IMR-90 (cell line): Measurements from ENCODE around the gene SLC5A3. TPM values are rescaled to one million over a fixed set of nuclear protein-coding genes. Genes with fewer than 3 reads are reported as not detected.

Source experiments
- ATAC-seq: fragments of 200-7000 bp; cut with Tn5 transposase; 2 replicates; pipeline ENCODE4 v1.9.1; 2020; ENCODE audit warnings: low read depth, mild to moderate bottlenecking, moderate library complexity
- BruUV-seq: library from RNA; stranded (reverse); fragments of 400-500 nt; replicated peaks from 2 replicates; lab custom pipeline; 2021; lab: Mats Ljungman, UMichigan
- CTCF ChIA-PET: fragments of 300-600 bp; formaldehyde crosslinking; extraction: SDS; loops from one replicate; lab custom pipeline; 2021; ENCODE audit warnings: antibody characterized with exemption; lab: Yijun Ruan, JAX
- POLR2A ChIA-PET: fragments of 300-600 bp; sonication (Branson Sonifier 250); formaldehyde crosslinking; loops from one replicate; lab custom pipeline; 2022; ENCODE audit warnings: antibody characterized with exemption; ENCODE audit not compliant: unreplicated experiment; lab: Charles Lee
- DNase-seq: peaks from one replicate; pipeline ENCODE4 v3.0.0; 2013
- H2AFZ ChIP-seq: replicated peaks from 2 replicates; pipeline ENCODE3; 2013; ENCODE audit warnings: low read length, mild to moderate bottlenecking; ENCODE audit not compliant: poor library complexity
- H2AK5ac ChIP-seq: 2 replicates; pipeline ENCODE4 v1.6.1; 2013; ENCODE audit warnings: low read depth, low read length, inconsistent platforms
- H2AK9ac ChIP-seq: replicated peaks from 2 replicates; pipeline ENCODE3; 2013; ENCODE audit warnings: mild to moderate bottlenecking, low read depth, low read length, moderate library complexity; ENCODE audit not compliant: poor library complexity
- H2BK120ac ChIP-seq: 2 replicates; pipeline ENCODE4 v1.6.1; 2013; ENCODE audit warnings: low read depth, low read length, inconsistent platforms
- H2BK15ac ChIP-seq: 3 replicates; pipeline ENCODE4 v1.6.1; 2013; ENCODE audit warnings: low read depth, low read length, inconsistent platforms
- H2BK20ac ChIP-seq: 2 replicates; pipeline ENCODE4 v1.6.1; 2013; ENCODE audit warnings: low read depth, mild to moderate bottlenecking, inconsistent platforms, low read length, moderate library complexity
- H2BK5ac ChIP-seq: 2 replicates; pipeline ENCODE4 v1.6.1; 2013; ENCODE audit warnings: mild to moderate bottlenecking, low read depth, low read length, inconsistent platforms; ENCODE audit not compliant: poor library complexity, severe bottlenecking
- H3K14ac ChIP-seq: replicated peaks from 2 replicates; pipeline ENCODE4 v1.6.1; 2013; ENCODE audit warnings: low read depth, low read length, inconsistent platforms
- H3K18ac ChIP-seq: 2 replicates; pipeline ENCODE4 v1.6.1; 2013; ENCODE audit warnings: low read depth, low read length, control low read depth
- H3K23ac ChIP-seq: 2 replicates; pipeline ENCODE4 v1.6.1; 2013; ENCODE audit warnings: low read depth, low read length, inconsistent platforms
- H3K27ac ChIP-seq: 2 replicates; pipeline ENCODE4 v1.5.1; 2013; ENCODE audit warnings: mild to moderate bottlenecking, control low read depth, low read length; ENCODE audit not compliant: insufficient read depth
- H3K27me3 ChIP-seq: 2 replicates; pipeline ENCODE4 v1.6.1; 2013; ENCODE audit warnings: low read length; ENCODE audit not compliant: control insufficient read depth, insufficient read depth
- H3K36me3 ChIP-seq: 2 replicates; pipeline ENCODE4 v1.6.1; 2013; ENCODE audit warnings: low read length, mixed read lengths; ENCODE audit not compliant: control insufficient read depth, insufficient read depth
- H3K4ac ChIP-seq: 2 replicates; pipeline ENCODE4 v1.6.1; 2013; ENCODE audit warnings: low read depth, low read length, inconsistent platforms
- H3K4me1 ChIP-seq: 2 replicates; pipeline ENCODE4 v1.6.1; 2013; ENCODE audit warnings: low read length, mixed read lengths; ENCODE audit not compliant: control insufficient read depth, insufficient read depth
- H3K4me2 ChIP-seq: 2 replicates; pipeline ENCODE4 v1.6.1; 2013; ENCODE audit warnings: low read depth, mild to moderate bottlenecking, control low read depth, low read length, moderate library complexity
- H3K4me3 ChIP-seq: 2 replicates; pipeline ENCODE4 v1.5.1; 2013; ENCODE audit warnings: low read depth, mild to moderate bottlenecking, control low read depth, low read length, moderate library complexity; ENCODE audit not compliant: insufficient read depth
- H3K56ac ChIP-seq: 2 replicates; pipeline ENCODE4 v1.6.1; 2013; ENCODE audit warnings: low read length, inconsistent platforms; ENCODE audit not compliant: insufficient read depth; ENCODE audit errors: extremely low read depth
- H3K79me1 ChIP-seq, 2 experiments: 2 replicates each; pipeline ENCODE4 v1.6.1; 2013; ENCODE audit warnings: low read length in 2 of 2, inconsistent platforms in 1 of 2, low read depth in 1 of 2
- H3K9ac ChIP-seq: 2 replicates; pipeline ENCODE4 v1.6.1; 2013; ENCODE audit warnings: low read depth, low read length, control low read depth
- H3K9me1 ChIP-seq: 2 replicates; pipeline ENCODE4 v1.6.1; 2013; ENCODE audit warnings: low read length, inconsistent platforms; ENCODE audit not compliant: insufficient read depth
- H3K9me3 ChIP-seq: 2 replicates; pipeline ENCODE4 v1.6.1; 2013; ENCODE audit warnings: low read length; ENCODE audit not compliant: control insufficient read depth, insufficient read depth
- H4K20me1 ChIP-seq: 2 replicates; pipeline ENCODE4 v1.6.1; 2013; ENCODE audit warnings: low read length, inconsistent platforms; ENCODE audit not compliant: insufficient read depth
- H4K5ac ChIP-seq: 2 replicates; pipeline ENCODE4 v1.6.1; 2013; ENCODE audit warnings: mild to moderate bottlenecking, low read depth, low read length, control low read depth
- H4K8ac ChIP-seq, 2 experiments: 2 replicates each; pipeline ENCODE4 v1.6.1; 2013; ENCODE audit warnings: low read depth in 2 of 2, low read length in 2 of 2, control low read depth in 1 of 2, inconsistent platforms in 1 of 2
- H4K91ac ChIP-seq: 2 replicates; pipeline ENCODE4 v1.6.1; 2013; ENCODE audit warnings: low read depth, low read length, inconsistent platforms; ENCODE audit not compliant: insufficient read depth
- FOS ChIP-seq: fragments of 150-350 bp; IDR thresholded peaks from 2 replicates; pipeline ENCODE4 v1.6.1; 2016; ENCODE audit warnings: low read depth, low read length
- POLR2A ChIP-seq: IDR thresholded peaks from 2 replicates; pipeline ENCODE4 v1.6.1; 2012; ENCODE audit warnings: mild to moderate bottlenecking, low read depth, low read length
- SMC3 ChIP-seq: fragments of 150-350 bp; IDR thresholded peaks from 2 replicates; pipeline ENCODE4 v1.6.1; 2016; ENCODE audit warnings: low read depth, mild to moderate bottlenecking, antibody characterized with exemption, low read length, moderate library complexity
- WGBS, 2 experiments: methylation state at CpG; one replicate each; pipeline versions ENCODE4 v1.1.5 to v1.1.7; 2013; ENCODE audit warnings: missing lambda C conversion rate in 2 of 2; ENCODE audit not compliant: insufficient read length in 1 of 2; ENCODE audit errors: extremely low coverage in 2 of 2; 5-methylcytosine and 5-hydroxymethylcytosine counted together
- dilution Hi-C: fragments of 300-500 bp; cut with HindIII; formaldehyde crosslinking; loops from one replicate; pipeline ENCODE4 v1.14.3; 2018; ENCODE audit warnings: low sequenced_read_pairs; ENCODE audit not compliant: unreplicated experiment
- in situ Hi-C: fragments of 300-500 bp; cut with MboI; formaldehyde crosslinking; loops from 3 replicates; pipeline ENCODE4 v1.14.3; 2019; ENCODE audit warnings: low sequenced_read_pairs, inconsistent platforms, mixed read lengths
- intact Hi-C: fragments of 100-400 bp; cut with micrococcal nuclease; formaldehyde crosslinking; loops from 2 replicates; pipeline ENCODE4 v1.10.0; 2022
- polyA plus RNA-seq, 3 experiments: library from polyadenylated mRNA; depleted of rRNA; stranded (reverse); fragments of >200 nt; gene quantifications; 2 replicates each; pipeline ENCODE4 v1.2.3, GENCODE V29; 2012; ENCODE audit warnings: low replicate concordance in 1 of 3
- total RNA-seq: library from RNA; depleted of rRNA; stranded (reverse); fragments of >200 nt; gene quantifications from 2 replicates; pipeline ENCODE4 v1.2.3, GENCODE V29; 2012

SLC5A3 gene
- total and polyA plus RNA-seq, 2 of the 4 experiments (the other 2 are of a cell fraction) = 1.8 to 9.9 TPM

- no peak overlapping the region for H2AK5ac ChIP-seq
- whole genome bisulfite sequencing, 2 experiments = no CpG with 5 or more reads among the region's 2 CpGs
- dilution Hi-C loops = no loop called here
These were observed 27.0 kb downstream of the SLC5A3 start for GRCh38 chr21:34100337-34100736.

More at GRCh38 chr21:34100337-34100736, 27.0 kb downstream of the SLC5A3 start:
- Histone ChIP-seq H4K8ac (no peak overlapping the region), H3K4me2 (no peak overlapping the region), H2AFZ (no peak overlapping the region), H3K79me1 (peaks cover 40 to 65% of the 10 kb centered on the region in 2 experiments), H3K27me3 (no peaks in the 10 kb centered on the region), H2AK9ac (no peak overlapping the region), H3K9ac (no peak overlapping the region), H3K9me3 (no peaks in the 10 kb centered on the region), H3K56ac (no peak overlapping the region), H2BK20ac (no peak overlapping the region), H4K20me1 (no peaks in the 10 kb centered on the region), H3K9me1 (peaks cover 10% of the 10 kb centered on the region; the same call in 1 of the 2 replicates), H3K4me1 (peaks cover 16% of the 10 kb centered on the region), H4K5ac (no peak overlapping the region), H3K4ac (no peak overlapping the region), H2BK120ac (no peak overlapping the region), H3K23ac (no peak overlapping the region), H3K36me3 (peaks cover 6% of the 10 kb centered on the region), H3K18ac (no peak overlapping the region), H4K91ac (no peak overlapping the region), H3K27ac (no peak overlapping the region), H3K4me3 (no peak overlapping the region), H2BK5ac (no peak overlapping the region), H2BK15ac (no peak overlapping the region), H3K14ac (no peak overlapping the region)
- DNase-seq (no peak), ATAC-seq (no peak)
- no TSS peak for BruUV-seq
- in situ Hi-C loops (no loop called here), intact Hi-C loops (no loop called here)
- no peak for TF ChIP-seq POLR2A
- TF ChIP-seq FOS = no peak
- no peak for TF ChIP-seq SMC3
- CTCF ChIA-PET = interaction anchor here (1.3 to 1.4 kb wide), 2 partner anchors 10 to 247 kb away, joined by 3 to 5 read pairs; no protein-coding TSS in a partner anchor
- POLR2A ChIA-PET = interaction anchor here (0.5 kb wide), 1 partner anchor 516 kb away, joined by 3 read pairs; no protein-coding TSS in a partner anchor
